Upper lobe of right lung (tissue), 1 donor: ENCODE results near the gene ASTN2. TPM values are rescaled to one million over a fixed set of nuclear protein-coding genes. Genes with fewer than 3 reads are reported as not detected.

Experiments
- ATAC-seq: fragments of 200-7000 bp; cut with Tn5 transposase; one replicate; pipeline ENCODE4 v1.9.1; 2020; ENCODE audit warnings: mild to moderate bottlenecking, moderate library complexity
- DNase-seq: peaks from one replicate; pipeline ENCODE4 v3.0.0-alpha.2; 2020
- H3K27ac ChIP-seq: fragments of 200-600 bp; one replicate; pipeline ENCODE4 v1.8.0; 2022
- H3K27me3 ChIP-seq: fragments of 200-600 bp; one replicate; pipeline ENCODE4 v1.8.0; 2022; ENCODE audit warnings: mild to moderate bottlenecking
- H3K36me3 ChIP-seq: fragments of 200-600 bp; one replicate; pipeline ENCODE4 v1.8.0; 2022
- H3K4me1 ChIP-seq: fragments of 200-600 bp; one replicate; pipeline ENCODE4 v1.8.0; 2022
- H3K4me3 ChIP-seq: fragments of 200-600 bp; one replicate; pipeline ENCODE4 v1.8.0; 2022; ENCODE audit warnings: mild to moderate bottlenecking
- H3K9me3 ChIP-seq: fragments of 200-600 bp; one replicate; pipeline ENCODE4 v1.8.0; 2022
- intact Hi-C: fragments of 100-400 bp; cut with DNase I; formaldehyde crosslinking; loops from one replicate; pipeline ENCODE4 v1.11.0; 2022
- total RNA-seq: library from RNA; stranded (reverse); fragmentation: NEBNext Ultra II Directional; extraction: Animal tissue kit (Norgen Biotek cat#: 25700); gene quantifications from one replicate; pipeline ENCODE4 v1.2.1, GENCODE V29; 2021
- TF ChIP-seq, protein P1 (sequence below): fragments of 200-600 bp; IDR thresholded peaks from one replicate; pipeline ENCODE4 v1.8.0; 2022; ENCODE audit warnings: antibody characterized with exemption
- donor health status: DM: no; HTN: yes; CAD: no; lungs with severe emphysema.

Gene ASTN2
- total RNA-seq, 1 donor from 2014 or later = 3.8 TPM

DNA sequence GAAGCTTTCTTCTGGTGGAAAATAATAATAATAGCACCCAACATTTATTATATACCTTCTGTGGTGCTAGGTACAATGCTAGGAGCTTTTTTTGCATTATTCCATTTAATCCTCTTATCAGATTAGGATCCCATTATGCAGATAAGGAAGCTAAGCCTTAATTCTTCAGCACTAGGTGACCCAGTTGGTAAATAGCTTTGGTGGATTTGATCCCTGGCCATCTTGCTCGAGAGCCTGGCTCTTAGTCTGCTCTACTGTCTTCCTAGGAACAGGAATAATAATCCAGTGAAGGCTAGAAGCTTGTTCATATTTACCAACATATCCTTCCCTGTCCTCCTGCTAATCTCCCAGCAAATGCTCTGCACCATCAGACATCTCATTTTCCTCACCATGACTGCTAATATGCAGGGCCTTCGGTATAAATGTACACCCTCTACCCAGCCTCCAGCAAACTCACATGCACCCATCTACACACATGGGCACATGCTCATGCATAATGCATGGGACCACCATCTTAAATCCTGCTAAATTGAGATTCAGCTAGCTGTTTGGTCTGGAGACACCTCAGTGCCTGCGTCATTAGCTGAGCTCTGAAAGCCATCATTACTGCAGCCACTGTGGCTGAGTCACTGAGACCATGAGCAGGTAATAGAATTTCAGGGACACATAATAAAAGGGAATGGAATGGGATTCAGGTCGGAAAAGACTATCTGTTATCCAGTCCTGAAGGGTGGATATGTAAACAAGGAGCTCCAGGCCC is 640.3 kb downstream of the ASTN2 start:
- no peaks in the 10 kb centered on the region for H3K9me3 ChIP-seq
- intact Hi-C loops = no loop called here
- no peaks in the 10 kb centered on the region for H3K4me1 ChIP-seq
- ATAC-seq = no peak
- no peak overlapping the region for H3K4me3 ChIP-seq
- DNase-seq = no peak
- H3K36me3 ChIP-seq = no peaks in the 10 kb centered on the region
- TF ChIP-seq, protein P1, sequence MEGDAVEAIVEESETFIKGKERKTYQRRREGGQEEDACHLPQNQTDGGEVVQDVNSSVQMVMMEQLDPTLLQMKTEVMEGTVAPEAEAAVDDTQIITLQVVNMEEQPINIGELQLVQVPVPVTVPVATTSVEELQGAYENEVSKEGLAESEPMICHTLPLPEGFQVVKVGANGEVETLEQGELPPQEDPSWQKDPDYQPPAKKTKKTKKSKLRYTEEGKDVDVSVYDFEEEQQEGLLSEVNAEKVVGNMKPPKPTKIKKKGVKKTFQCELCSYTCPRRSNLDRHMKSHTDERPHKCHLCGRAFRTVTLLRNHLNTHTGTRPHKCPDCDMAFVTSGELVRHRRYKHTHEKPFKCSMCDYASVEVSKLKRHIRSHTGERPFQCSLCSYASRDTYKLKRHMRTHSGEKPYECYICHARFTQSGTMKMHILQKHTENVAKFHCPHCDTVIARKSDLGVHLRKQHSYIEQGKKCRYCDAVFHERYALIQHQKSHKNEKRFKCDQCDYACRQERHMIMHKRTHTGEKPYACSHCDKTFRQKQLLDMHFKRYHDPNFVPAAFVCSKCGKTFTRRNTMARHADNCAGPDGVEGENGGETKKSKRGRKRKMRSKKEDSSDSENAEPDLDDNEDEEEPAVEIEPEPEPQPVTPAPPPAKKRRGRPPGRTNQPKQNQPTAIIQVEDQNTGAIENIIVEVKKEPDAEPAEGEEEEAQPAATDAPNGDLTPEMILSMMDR = no peak
- H3K27me3 ChIP-seq = no peaks in the 10 kb centered on the region
- no peak overlapping the region for H3K27ac ChIP-seq

DNA sequence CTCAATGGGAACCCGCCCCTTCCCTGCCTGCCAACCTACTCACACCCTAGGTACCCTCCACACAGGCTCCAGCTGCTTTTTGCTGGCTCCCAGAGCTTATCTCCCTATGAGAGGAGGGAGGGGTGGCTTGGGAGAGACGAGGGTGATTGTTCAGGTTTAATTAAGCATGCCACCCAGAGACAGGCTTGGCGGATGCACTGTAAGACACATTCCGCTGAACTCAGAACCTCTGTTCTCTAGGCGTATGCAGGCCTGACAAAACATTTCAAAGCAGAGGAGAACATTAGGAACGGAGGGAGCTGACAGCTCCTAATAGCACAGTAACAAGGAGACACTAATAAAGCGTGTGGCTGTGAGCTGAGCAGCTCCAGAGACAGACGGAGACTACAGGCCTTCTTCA is 647.6 kb downstream of the ASTN2 start:
- TF ChIP-seq, protein P1 = no peak
- ATAC-seq (no peak), DNase-seq (no peak)
- no peak overlapping the region for H3K27ac ChIP-seq
- no peak overlapping the region for H3K4me3 ChIP-seq
- no peaks in the 10 kb centered on the region for H3K9me3 ChIP-seq
- H3K27me3 ChIP-seq = no peaks in the 10 kb centered on the region
- H3K36me3 ChIP-seq = no peaks in the 10 kb centered on the region
- intact Hi-C loops = no loop called here
- H3K4me1 ChIP-seq = no peaks in the 10 kb centered on the region

DNA sequence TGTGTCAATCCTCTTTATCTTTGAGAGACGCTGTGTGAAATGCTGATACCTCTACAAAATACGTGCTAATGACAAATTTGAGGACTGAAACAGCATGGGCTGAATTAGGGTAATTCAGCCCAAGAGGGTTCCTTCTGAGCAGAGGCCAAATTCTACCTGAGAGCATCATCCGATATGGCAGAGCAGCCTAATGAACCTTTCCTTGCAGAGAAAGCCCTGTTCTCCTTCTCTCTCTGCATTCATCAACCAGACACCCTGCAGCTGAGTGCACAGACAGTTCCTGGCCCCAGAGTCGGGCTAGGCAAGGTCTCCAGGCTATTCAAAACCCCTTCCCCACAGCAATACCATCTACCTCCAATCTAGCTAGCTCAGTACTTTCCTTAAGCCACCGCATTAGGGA is 649.8 kb downstream of the ASTN2 start:
- Histone ChIP-seq H3K4me3 (no peak overlapping the region), H3K9me3 (no peaks in the 10 kb centered on the region), H3K27ac (no peak overlapping the region), H3K4me1 (no peaks in the 10 kb centered on the region), H3K27me3 (no peaks in the 10 kb centered on the region), H3K36me3 (no peaks in the 10 kb centered on the region)
- ATAC-seq (no peak), DNase-seq (no peak)
- TF ChIP-seq, protein P1 = no peak
- intact Hi-C loops = no loop called here

DNA sequence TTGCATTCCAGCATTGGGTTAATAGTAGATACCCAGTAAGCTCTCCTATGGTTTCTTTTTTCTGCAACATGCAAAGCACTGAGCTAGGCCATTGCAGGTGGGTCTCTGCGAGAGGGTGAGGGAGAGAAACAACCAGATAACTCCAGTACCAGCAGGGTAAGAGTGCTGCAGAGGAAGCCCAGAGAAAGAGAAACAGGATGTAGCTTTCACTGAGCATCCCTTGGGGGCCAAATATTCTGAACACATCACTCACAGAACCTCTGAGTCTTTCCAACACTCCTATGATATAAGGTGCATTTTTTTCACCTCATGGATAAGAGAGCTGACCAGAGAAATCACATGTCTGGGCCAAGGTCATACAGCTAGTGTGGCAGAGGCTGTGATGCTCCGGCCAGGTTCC is 651.1 kb downstream of the ASTN2 start:
- H3K9me3 ChIP-seq = no peaks in the 10 kb centered on the region

DNA sequence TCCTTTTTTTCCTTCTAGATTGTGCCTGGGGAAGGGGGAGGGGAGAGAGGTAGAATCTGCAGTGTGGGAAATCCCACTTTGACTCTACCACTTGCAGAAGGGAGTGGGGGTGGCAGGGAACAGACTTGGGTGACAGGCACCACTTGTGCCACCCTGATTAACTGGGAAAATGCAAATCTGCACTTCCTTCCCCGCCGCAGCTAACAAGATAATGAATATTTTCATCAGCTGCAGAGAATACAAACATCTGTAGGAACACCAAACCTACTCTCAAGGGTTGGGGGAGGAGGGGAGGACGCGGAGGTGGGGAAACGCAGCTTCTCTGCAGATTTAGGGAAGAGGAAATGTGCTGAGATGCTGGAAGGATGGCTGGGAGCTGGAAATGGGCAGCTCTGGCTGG is 654.2 kb downstream of the ASTN2 start:
- no peaks in the 10 kb centered on the region for H3K9me3 ChIP-seq
- no peak overlapping the region for H3K4me3 ChIP-seq
- no peak for ATAC-seq
- TF ChIP-seq, protein P1 = no peak
- no peaks in the 10 kb centered on the region for H3K4me1 ChIP-seq
- DNase-seq = no peak
- no peaks in the 10 kb centered on the region for H3K36me3 ChIP-seq
- intact Hi-C loops = no loop called here
- H3K27me3 ChIP-seq = no peaks in the 10 kb centered on the region
- no peak overlapping the region for H3K27ac ChIP-seq

More for the DNA sequence above, 651.1 kb downstream of the ASTN2 start:
- TF ChIP-seq, protein P1 = no peak
- no peak overlapping the region for H3K4me3 ChIP-seq
- intact Hi-C loops = no loop called here
- DNase-seq (no peak), ATAC-seq (no peak)
- no peaks in the 10 kb centered on the region for H3K4me1 ChIP-seq
- no peaks in the 10 kb centered on the region for H3K36me3 ChIP-seq
- H3K27me3 ChIP-seq = no peaks in the 10 kb centered on the region
- H3K27ac ChIP-seq = no peak overlapping the region
